ENCODE data around the gene TRHDE. TPM values are rescaled to one million over a fixed set of nuclear protein-coding genes. Genes with fewer than 3 reads are reported as not detected.

The TRHDE gene
- total and polyA plus RNA-seq, 2 of the 13 experiments (the other 11 are each of a cell fraction or from before 2014, with no cell fraction given): not detected

DNA sequence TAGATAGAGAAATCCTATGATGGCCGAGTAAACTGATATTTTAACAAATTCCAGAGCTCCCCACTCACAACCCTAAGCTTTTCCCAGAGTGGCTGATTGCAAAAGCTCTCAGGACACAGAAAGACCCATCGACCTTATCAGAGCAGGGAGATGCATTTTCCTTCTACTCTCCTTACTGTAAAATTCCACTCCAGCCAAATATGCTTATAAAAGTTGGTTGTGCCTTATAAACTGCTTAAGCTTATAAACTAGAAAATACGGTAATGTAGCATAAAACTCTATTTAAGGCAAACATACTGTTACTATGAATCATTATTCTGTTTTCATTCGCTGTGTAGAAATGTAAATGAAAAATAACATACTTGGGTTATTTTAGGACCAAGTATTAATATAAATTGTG, 41.6 kb upstream of the TRHDE start:
- H3K79me2 ChIP-seq (ENCODE audit: insufficient read depth, low read length): no peaks in the 10 kb centered on the region
- FAIRE-seq: no peak
- H3K36me3 ChIP-seq (replicated peaks in 1 of 2; ENCODE audit: control insufficient read depth in 1 of 2, insufficient read depth in 2 of 2, low read length in 2 of 2): no peaks in the 10 kb centered on the region
- H3K27ac ChIP-seq (ENCODE audit: extremely low read length, insufficient read depth, low read length): no peak overlapping the region
- CTCF ChIA-PET (ENCODE audit: low intra/inter-chr PET ratio, low total read pairs): no interaction called here
- ATAC-seq: no peak
- BruUV-seq (replicated peaks): no TSS peak
- no peak overlapping the region for H3K4me3 ChIP-seq (replicated peaks in 1 of 3; ENCODE audit: insufficient read depth in 1 of 3, low read depth in 2 of 3, low read length in 3 of 3)
- WGBS (ENCODE audit: low lambda C conversion rate): 0% methylated on average over 4 of the region's 4 CpGs
- POLR2A ChIA-PET: no interaction called here
- in situ Hi-C loops (cut with HindIII; ENCODE audit: extremely low pct_ligation_motif_present, low pct_unique_long_range_greater_than_20kb): no loop called here
- intact Hi-C loops (cut with micrococcal nuclease; ENCODE audit: unreplicated experiment): no loop called here
- no peaks in the 10 kb centered on the region for H3K4me1 ChIP-seq (ENCODE audit: insufficient read depth, low read length)
- no peak overlapping the region for H3K9ac ChIP-seq (ENCODE audit: insufficient read depth, low read depth, low read length)
- no peaks in the 10 kb centered on the region for H4K20me1 ChIP-seq (ENCODE audit: insufficient read depth, low read length)
- H2AFZ ChIP-seq (ENCODE audit: low read length): no peak overlapping the region
- no peaks in the 10 kb centered on the region for H3K27me3 ChIP-seq (ENCODE audit: control insufficient read depth in 1 of 2, insufficient read depth in 2 of 2, low read length in 2 of 2)
- TF ChIP-seq GZF1 (CRISPR knock-in tag; IDR thresholded peaks at IDR 0.05) (peak; percentile 92; the same call in 1 of the 2 replicates), ZNF678 (CRISPR knock-in tag; IDR thresholded peaks at IDR 0.05) (no peak)
- no peak for DNase-seq (ENCODE audit: low spot score)
- H3K4me2 ChIP-seq (ENCODE audit: low read depth, low read length): no peak overlapping the region
- H3K9me3 ChIP-seq (ENCODE audit: low read length): no peaks in the 10 kb centered on the region

DNA sequence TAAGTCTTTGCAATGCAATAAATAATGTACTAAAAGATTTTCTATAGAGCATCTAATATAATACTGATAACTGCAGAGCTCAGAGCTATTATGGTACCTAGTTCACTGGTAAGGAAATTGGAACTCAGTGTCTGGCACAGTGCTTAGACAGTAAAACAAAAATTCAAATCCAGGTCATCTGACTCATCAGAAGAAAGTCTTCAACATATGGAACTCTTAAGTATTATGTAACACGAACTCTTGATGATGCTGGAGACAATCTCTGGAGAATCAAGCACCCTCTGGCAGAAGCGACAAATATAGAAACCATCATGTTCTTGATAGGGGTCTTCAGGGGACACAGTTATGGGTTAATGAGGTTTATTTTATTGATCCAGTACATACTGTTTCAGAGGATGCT, 37.3 kb upstream of the TRHDE start:
- Histone ChIP-seq H3K4me1 (ENCODE audit: insufficient read depth, low read length) (no peaks in the 10 kb centered on the region), H3K27ac (ENCODE audit: extremely low read length, insufficient read depth, low read length) (no peak overlapping the region), H3K9me3 (ENCODE audit: low read length) (no peaks in the 10 kb centered on the region), H3K4me3 (replicated peaks in 1 of 3; ENCODE audit: insufficient read depth in 1 of 3, low read depth in 2 of 3, low read length in 3 of 3) (no peak overlapping the region), H4K20me1 (ENCODE audit: insufficient read depth, low read length) (no peaks in the 10 kb centered on the region), H3K36me3 (replicated peaks in 1 of 2; ENCODE audit: control insufficient read depth in 1 of 2, insufficient read depth in 2 of 2, low read length in 2 of 2) (no peaks in the 10 kb centered on the region), H3K4me2 (ENCODE audit: low read depth, low read length) (no peak overlapping the region), H2AFZ (ENCODE audit: low read length) (no peak overlapping the region), H3K9ac (ENCODE audit: insufficient read depth, low read depth, low read length) (no peak overlapping the region), H3K27me3 (ENCODE audit: control insufficient read depth in 1 of 2, insufficient read depth in 2 of 2, low read length in 2 of 2) (no peaks in the 10 kb centered on the region), H3K79me2 (ENCODE audit: insufficient read depth, low read length) (no peaks in the 10 kb centered on the region)
- CTCF ChIA-PET (ENCODE audit: low intra/inter-chr PET ratio, low total read pairs): no interaction called here
- no TSS peak for BruUV-seq (replicated peaks)
- DNase-seq (ENCODE audit: low spot score) (no peak), FAIRE-seq (no peak), ATAC-seq (no peak)
- 0% methylated on average over 2 of the region's 2 CpGs for WGBS (ENCODE audit: low lambda C conversion rate)
- POLR2A ChIA-PET: no interaction called here
- in situ Hi-C loops (cut with HindIII; ENCODE audit: extremely low pct_ligation_motif_present, low pct_unique_long_range_greater_than_20kb): no loop called here
- intact Hi-C loops (cut with micrococcal nuclease; ENCODE audit: unreplicated experiment): no loop called here
- no peak for TF ChIP-seq KLF16 (CRISPR knock-in tag; IDR thresholded peaks at IDR 0.05)
- TF ChIP-seq HDAC1 (CRISPR knock-in tag; IDR thresholded peaks at IDR 0.05): no peak
- no peak for TF ChIP-seq ZNF296 (CRISPR knock-in tag; conservative IDR thresholded peaks at IDR 0.05)
- TF ChIP-seq GPN1 (CRISPR knock-in tag; IDR thresholded peaks at IDR 0.05; ENCODE audit: borderline replicate concordance): no peak
- no peak for TF ChIP-seq RELA (CRISPR knock-in tag; IDR thresholded peaks at IDR 0.05)
- TF ChIP-seq, protein P1, sequence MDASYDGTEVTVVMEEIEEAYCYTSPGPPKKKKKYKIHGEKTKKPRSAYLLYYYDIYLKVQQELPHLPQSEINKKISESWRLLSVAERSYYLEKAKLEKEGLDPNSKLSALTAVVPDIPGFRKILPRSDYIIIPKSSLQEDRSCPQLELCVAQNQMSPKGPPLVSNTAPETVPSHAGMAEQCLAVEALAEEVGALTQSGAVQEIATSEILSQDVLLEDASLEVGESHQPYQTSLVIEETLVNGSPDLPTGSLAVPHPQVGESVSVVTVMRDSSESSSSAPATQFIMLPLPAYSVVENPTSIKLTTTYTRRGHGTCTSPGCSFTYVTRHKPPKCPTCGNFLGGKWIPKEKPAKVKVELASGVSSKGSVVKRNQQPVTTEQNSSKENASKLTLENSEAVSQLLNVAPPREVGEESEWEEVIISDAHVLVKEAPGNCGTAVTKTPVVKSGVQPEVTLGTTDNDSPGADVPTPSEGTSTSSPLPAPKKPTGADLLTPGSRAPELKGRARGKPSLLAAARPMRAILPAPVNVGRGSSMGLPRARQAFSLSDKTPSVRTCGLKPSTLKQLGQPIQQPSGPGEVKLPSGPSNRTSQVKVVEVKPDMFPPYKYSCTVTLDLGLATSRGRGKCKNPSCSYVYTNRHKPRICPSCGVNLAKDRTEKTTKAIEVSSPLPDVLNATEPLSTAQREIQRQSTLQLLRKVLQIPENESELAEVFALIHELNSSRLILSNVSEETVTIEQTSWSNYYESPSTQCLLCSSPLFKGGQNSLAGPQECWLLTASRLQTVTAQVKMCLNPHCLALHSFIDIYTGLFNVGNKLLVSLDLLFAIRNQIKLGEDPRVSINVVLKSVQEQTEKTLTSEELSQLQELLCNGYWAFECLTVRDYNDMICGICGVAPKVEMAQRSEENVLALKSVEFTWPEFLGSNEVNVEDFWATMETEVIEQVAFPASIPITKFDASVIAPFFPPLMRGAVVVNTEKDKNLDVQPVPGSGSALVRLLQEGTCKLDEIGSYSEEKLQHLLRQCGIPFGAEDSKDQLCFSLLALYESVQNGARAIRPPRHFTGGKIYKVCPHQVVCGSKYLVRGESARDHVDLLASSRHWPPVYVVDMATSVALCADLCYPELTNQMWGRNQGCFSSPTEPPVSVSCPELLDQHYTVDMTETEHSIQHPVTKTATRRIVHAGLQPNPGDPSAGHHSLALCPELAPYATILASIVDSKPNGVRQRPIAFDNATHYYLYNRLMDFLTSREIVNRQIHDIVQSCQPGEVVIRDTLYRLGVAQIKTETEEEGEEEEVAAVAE (CRISPR knock-in tag; IDR thresholded peaks at IDR 0.05; ENCODE audit: borderline replicate concordance): no peak
- TF ChIP-seq NKX3-1 (CRISPR knock-in tag; IDR thresholded peaks at IDR 0.05): no peak
- no peak for TF ChIP-seq MTF2 (CRISPR knock-in tag; IDR thresholded peaks at IDR 0.05; ENCODE audit: borderline replicate concordance)
- TF ChIP-seq, protein P2, sequence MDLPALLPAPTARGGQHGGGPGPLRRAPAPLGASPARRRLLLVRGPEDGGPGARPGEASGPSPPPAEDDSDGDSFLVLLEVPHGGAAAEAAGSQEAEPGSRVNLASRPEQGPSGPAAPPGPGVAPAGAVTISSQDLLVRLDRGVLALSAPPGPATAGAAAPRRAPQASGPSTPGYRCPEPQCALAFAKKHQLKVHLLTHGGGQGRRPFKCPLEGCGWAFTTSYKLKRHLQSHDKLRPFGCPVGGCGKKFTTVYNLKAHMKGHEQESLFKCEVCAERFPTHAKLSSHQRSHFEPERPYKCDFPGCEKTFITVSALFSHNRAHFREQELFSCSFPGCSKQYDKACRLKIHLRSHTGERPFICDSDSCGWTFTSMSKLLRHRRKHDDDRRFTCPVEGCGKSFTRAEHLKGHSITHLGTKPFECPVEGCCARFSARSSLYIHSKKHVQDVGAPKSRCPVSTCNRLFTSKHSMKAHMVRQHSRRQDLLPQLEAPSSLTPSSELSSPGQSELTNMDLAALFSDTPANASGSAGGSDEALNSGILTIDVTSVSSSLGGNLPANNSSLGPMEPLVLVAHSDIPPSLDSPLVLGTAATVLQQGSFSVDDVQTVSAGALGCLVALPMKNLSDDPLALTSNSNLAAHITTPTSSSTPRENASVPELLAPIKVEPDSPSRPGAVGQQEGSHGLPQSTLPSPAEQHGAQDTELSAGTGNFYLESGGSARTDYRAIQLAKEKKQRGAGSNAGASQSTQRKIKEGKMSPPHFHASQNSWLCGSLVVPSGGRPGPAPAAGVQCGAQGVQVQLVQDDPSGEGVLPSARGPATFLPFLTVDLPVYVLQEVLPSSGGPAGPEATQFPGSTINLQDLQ (CRISPR knock-in tag; IDR thresholded peaks at IDR 0.05): no peak
- TF ChIP-seq SUZ12 (IDR thresholded peaks at IDR 0.05; ENCODE audit: low read depth, low read length): no peak
- TF ChIP-seq RNF2 (conservative IDR thresholded peaks at IDR 0.05; ENCODE audit: low read depth): no peak
- TF ChIP-seq HOXD1 (CRISPR knock-in tag; IDR thresholded peaks at IDR 0.05): no peak
